Prostate gland (tissue), 2 donors: ENCODE results near the gene TAOK1. TPM values are rescaled to one million over a fixed set of nuclear protein-coding genes. Genes with fewer than 3 reads are reported as not detected.
"Not testable (repeated sequence)": the region's sequence is repeated elsewhere in the genome, so short reads cannot be mapped to it uniquely, and the experiment has no call there.

Experiments
- DNase-seq: peaks from one replicate; pipeline ENCODE4 v3.0.0-alpha.2; 2019; ENCODE audit warnings: low spot score
- H3K27ac ChIP-seq, 2 donors: fragments of 200-600 bp; sonication (generic); 2 replicates each; pipeline ENCODE4 v1.5.1; 2017 to 2019
- H3K27me3 ChIP-seq: fragments of 200-600 bp; sonication (generic); replicated peaks from 2 replicates; pipeline ENCODE4 v1.5.1; 2019; ENCODE audit not compliant: insufficient read depth
- H3K36me3 ChIP-seq, 2 donors: fragments of 200-600 bp; sonication (generic); 1 replicate in 1 of 2; 2 replicates in 1 of 2; pipeline versions ENCODE4 v1.5.1 to v1.8.1; 2017 to 2019
- H3K4me1 ChIP-seq: fragments of 200-600 bp; sonication (generic); replicated peaks from 2 replicates; pipeline ENCODE4 v1.5.1; 2019
- H3K4me3 ChIP-seq, 2 donors: fragments of 200-600 bp; sonication (generic); 2 replicates each; pipeline ENCODE4 v1.5.1; 2017 to 2019
- H3K9me3 ChIP-seq: fragments of 200-600 bp; sonication (generic); 2 replicates; pipeline ENCODE4 v1.5.1; 2017
- POLR2A ChIP-seq: fragments of 450-650 bp; IDR thresholded peaks from one replicate; pipeline ENCODE4 v1.6.1; 2016; ENCODE audit warnings: antibody characterized with exemption, mild to moderate bottlenecking
- POLR2AphosphoS5 ChIP-seq: sonication (generic); formaldehyde crosslinking; IDR thresholded peaks from one replicate; pipeline ENCODE4 v1.6.1; 2017; ENCODE audit warnings: antibody characterized with exemption
- WGBS: methylation state at CpG from one replicate; pipeline ENCODE4 v1.1.5; 2018; 5-methylcytosine and 5-hydroxymethylcytosine counted together
- intact Hi-C: fragments of 100-400 bp; cut with DNase I; formaldehyde crosslinking; loops from one replicate; pipeline ENCODE4 v1.14.2; 2022
- total RNA-seq, 2 donors: library from RNA; depleted of rRNA; stranded (reverse); fragments of >200 nt; gene quantifications; one replicate each; pipeline ENCODE4 v1.1.0, GENCODE V29; 2016
- TF ChIP-seq, protein P1 (sequence below), 4 experiments: fragments of 200-600 bp in 2 of 4; fragments of 450-650 bp in 2 of 4; sonication (generic) in 2 of 4; IDR thresholded peaks; 1 replicate in 3 of 4; 2 replicates in 1 of 4; pipeline ENCODE4 v1.5.1; 2016 to 2019; ENCODE audit warnings: antibody characterized with exemption in 4 of 4, mild to moderate bottlenecking in 2 of 4, moderate library complexity in 2 of 4

The TAOK1 gene
- total RNA-seq, 2 donors from 2014 or later = 27.4 to 80.5 TPM

DNA sequence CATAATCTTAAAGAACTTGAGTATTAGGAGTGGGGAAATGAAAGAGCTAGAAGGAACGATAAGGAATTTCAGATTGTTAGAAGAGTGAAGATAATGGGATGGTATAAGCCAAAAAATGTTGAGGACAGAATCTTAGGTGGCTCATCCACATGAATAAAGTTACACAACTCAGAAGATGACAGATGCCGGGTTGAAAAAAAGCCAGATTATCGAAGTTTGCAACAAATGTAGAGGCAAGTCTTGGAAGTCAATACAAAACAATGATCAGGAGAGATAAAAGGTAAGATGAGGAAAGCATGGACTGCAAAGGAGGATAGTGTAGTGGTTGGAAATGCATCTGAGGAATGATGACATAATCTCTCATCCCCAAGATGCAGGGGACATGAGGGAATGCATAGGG is 45.1 kb upstream of the TAOK1 start:
- Histone ChIP-seq H3K27me3 (no peaks in the 10 kb centered on the region), H3K4me1 (no peaks in the 10 kb centered on the region), H3K36me3 (no peaks in the 10 kb centered on the region), H3K9me3 (no peaks in the 10 kb centered on the region), H3K27ac (no peak overlapping the region), H3K4me3 (no peak overlapping the region)
- intact Hi-C loops = no loop called here
- no peak for DNase-seq
- WGBS = 65% methylated on average over 3 of the region's 3 CpGs
- TF ChIP-seq POLR2AphosphoS5 (no peak), POLR2A (no peak)
- TF ChIP-seq, protein P1, sequence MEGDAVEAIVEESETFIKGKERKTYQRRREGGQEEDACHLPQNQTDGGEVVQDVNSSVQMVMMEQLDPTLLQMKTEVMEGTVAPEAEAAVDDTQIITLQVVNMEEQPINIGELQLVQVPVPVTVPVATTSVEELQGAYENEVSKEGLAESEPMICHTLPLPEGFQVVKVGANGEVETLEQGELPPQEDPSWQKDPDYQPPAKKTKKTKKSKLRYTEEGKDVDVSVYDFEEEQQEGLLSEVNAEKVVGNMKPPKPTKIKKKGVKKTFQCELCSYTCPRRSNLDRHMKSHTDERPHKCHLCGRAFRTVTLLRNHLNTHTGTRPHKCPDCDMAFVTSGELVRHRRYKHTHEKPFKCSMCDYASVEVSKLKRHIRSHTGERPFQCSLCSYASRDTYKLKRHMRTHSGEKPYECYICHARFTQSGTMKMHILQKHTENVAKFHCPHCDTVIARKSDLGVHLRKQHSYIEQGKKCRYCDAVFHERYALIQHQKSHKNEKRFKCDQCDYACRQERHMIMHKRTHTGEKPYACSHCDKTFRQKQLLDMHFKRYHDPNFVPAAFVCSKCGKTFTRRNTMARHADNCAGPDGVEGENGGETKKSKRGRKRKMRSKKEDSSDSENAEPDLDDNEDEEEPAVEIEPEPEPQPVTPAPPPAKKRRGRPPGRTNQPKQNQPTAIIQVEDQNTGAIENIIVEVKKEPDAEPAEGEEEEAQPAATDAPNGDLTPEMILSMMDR (IDR thresholded peaks at IDR 0.05) = no peak

DNA sequence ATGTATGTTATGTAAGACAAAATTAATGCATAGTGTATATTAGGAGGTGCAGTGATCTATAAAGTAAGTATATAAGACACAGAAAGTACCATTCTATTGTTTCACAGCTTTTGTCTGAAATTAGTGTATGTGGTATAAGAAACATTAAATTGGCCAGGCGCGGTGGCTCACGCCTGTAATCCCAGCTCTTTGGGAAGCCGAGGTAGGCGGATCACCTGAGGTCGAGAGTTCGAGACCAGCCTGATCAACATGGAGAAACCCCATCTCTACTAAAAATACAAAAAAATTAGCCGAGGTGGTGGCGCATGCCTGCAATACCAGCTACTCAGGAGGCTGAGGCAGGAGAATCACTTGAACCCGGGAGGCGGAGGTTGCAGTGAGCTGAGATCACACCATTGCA is 44.7 kb upstream of the TAOK1 start:
- H3K27ac ChIP-seq, H3K36me3 ChIP-seq, DNase-seq, H3K9me3 ChIP-seq, intact Hi-C loops, H3K4me1 ChIP-seq, H3K4me3 ChIP-seq, H3K27me3 ChIP-seq: not testable (repeated sequence)
- WGBS = 95% methylated on average over 11 of the region's 11 CpGs

DNA sequence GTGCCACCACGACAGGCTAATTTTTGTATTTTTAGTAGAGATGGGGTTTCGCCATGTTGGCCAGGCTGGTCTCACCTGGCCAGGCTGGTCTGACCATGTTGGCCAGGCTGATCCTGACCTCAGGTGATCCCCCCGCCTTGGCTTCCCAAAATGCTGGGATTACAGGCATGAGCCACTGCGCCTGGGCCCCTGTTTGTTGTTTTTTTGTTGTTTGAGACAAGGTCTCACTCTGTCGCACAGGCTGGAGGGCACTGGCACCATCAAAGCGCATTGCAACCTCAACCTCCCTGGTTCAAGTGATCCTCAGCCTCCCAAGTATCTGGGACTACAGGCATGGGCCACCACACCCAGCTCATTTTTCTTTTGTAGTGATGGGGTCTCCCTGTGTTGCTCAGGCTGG is 43.7 kb upstream of the TAOK1 start:
- H3K36me3 ChIP-seq = no peaks in the 10 kb centered on the region
- no peak overlapping the region for H3K27ac ChIP-seq
- no peaks in the 10 kb centered on the region for H3K9me3 ChIP-seq
- H3K4me1 ChIP-seq = no peaks in the 10 kb centered on the region
- intact Hi-C loops = no loop called here
- H3K27me3 ChIP-seq = no peaks in the 10 kb centered on the region
- TF ChIP-seq, protein P1 (IDR thresholded peaks at IDR 0.05) = no peak
- TF ChIP-seq POLR2A = no peak
- TF ChIP-seq POLR2AphosphoS5 = no peak
- no peak overlapping the region for H3K4me3 ChIP-seq
- 98% methylated on average over 6 of the region's 6 CpGs for WGBS
- DNase-seq = no peak

DNA sequence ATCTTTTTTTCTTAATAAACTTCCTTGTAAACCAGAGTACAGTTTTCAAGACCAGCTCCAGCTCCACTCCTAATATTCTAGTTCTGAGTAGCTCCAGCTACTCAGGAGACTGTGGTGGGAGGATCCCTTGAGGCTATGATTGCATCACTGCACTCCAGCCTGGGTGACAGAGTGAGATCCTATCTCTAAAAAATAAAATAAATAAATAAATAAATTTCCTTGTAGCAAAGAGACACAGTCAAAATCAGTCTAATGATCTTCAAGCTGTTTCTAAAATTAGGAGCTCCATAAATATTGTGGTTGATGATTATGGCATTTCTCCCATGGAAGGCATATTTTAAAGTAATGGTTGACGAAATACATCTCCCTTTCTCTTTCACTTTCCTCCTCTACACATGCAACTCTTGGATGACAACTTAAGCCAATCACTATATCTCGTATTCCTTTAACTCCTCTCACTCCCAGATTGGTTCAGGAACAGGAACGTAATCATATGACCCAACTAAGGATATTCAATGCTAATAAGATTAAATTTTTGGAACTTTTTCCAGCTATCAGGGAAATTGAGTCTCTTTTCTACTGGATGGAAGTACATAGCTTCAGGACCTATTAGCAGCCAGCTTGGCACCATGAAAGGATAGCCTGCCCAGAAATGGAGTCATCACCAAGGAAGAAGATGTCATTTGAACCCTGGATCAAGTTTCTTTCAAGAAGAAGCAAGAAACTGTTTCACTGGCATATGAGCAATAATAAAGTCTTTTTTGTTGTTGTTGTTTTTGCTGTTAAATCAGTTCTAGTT is 42.1 kb upstream of the TAOK1 start:
- intact Hi-C loops = no loop called here
- DNase-seq = no peak
- Histone ChIP-seq H3K27me3 (no peaks in the 10 kb centered on the region), H3K4me3 (no peak overlapping the region), H3K4me1 (no peaks in the 10 kb centered on the region), H3K36me3 (no peaks in the 10 kb centered on the region), H3K27ac (no peak overlapping the region), H3K9me3 (no peaks in the 10 kb centered on the region)
- 78% methylated on average over 3 of the region's 3 CpGs for WGBS
- TF ChIP-seq, protein P1 (IDR thresholded peaks at IDR 0.05) = no peak
- TF ChIP-seq POLR2A (no peak), POLR2AphosphoS5 (no peak)

DNA sequence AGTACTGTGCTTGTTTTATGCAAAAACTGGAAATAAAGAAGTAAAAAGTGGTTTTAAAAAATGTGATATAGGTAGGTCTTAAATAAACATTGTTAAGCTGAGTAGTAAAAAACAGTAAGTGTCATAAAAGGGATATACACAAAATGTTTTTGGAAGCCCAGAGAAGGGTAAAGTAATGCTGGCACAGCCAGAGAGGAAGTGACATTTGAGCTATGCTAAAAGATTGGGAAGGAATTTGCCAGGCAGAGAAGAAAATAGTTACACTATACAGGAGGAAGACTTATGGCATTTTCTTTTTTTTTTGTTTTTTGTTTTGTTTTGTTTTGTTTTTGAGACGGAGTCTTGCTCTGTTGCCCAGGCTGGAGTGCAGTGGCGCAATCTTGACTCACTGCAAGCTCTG is 40.8 kb upstream of the TAOK1 start:
- WGBS = 70% methylated on average over 2 of the region's 2 CpGs
- Histone ChIP-seq H3K27me3 (no peaks in the 10 kb centered on the region), H3K9me3 (no peaks in the 10 kb centered on the region), H3K4me3 (no peak overlapping the region), H3K4me1 (no peaks in the 10 kb centered on the region), H3K27ac (no peak overlapping the region), H3K36me3 (no peaks in the 10 kb centered on the region)
- intact Hi-C loops = no loop called here
- no peak for DNase-seq
- TF ChIP-seq POLR2A (no peak), POLR2AphosphoS5 (no peak)
- TF ChIP-seq, protein P1 (IDR thresholded peaks at IDR 0.05) = no peak
